Breast epithelium (tissue), 3 donors: Measurements from ENCODE around the gene PPP4R4.

Experiments
- POLR2A ChIP-seq: fragments of 450-650 bp; IDR thresholded peaks from one replicate; pipeline ENCODE4 v1.6.1; 2016; ENCODE audit warnings: antibody characterized with exemption, mild to moderate bottlenecking, moderate library complexity
- POLR2AphosphoS5 ChIP-seq, 3 donors: sonication (generic); formaldehyde crosslinking; IDR thresholded peaks; one replicate each; pipeline ENCODE4 v1.6.1; 2017; ENCODE audit warnings: antibody characterized with exemption in 3 of 3
- TF ChIP-seq, protein P1 (sequence below), 3 donors: fragments of 450-650 bp; IDR thresholded peaks; one replicate each; pipeline ENCODE4 v1.5.1; 2016 to 2017; ENCODE audit warnings: antibody characterized with exemption in 3 of 3, mild to moderate bottlenecking in 3 of 3, moderate library complexity in 3 of 3

DNA sequence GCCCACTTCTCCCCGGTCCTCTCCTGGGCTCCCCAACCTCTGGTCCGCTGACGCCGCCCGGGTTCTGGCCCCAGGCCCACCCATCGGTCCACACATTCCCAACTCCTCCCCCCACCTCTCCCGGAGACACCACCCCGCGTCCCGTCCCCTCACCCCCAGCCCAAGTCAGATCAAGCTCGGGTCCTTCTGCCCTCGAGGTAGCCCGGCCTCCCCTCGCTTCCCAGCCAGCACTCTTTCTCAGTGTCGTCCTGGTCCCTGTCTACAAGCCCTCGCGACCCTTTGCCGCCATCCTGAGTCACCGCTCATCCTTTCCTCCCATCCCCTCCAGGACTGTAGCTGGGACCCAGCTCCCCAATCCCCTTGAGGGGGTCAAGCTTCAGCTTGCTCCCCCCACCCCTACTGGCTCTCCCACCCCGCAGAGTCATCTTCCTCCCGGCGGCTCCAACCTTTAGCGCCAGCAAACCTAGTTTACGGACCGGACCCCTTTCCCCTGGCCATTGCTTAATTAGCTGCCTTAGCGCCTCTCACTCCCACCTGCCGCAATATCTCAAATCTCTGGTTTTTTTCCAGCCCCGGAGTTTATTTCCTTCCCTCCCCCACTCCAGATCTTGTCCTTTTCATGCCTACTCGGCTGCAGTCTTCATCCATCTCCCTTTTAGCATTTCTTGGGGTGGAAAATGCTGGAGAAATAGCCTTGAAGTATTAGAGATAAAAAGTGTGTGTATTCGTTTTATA lies 1.1 kb downstream of the PPP4R4 start:
- TF ChIP-seq, protein P1, sequence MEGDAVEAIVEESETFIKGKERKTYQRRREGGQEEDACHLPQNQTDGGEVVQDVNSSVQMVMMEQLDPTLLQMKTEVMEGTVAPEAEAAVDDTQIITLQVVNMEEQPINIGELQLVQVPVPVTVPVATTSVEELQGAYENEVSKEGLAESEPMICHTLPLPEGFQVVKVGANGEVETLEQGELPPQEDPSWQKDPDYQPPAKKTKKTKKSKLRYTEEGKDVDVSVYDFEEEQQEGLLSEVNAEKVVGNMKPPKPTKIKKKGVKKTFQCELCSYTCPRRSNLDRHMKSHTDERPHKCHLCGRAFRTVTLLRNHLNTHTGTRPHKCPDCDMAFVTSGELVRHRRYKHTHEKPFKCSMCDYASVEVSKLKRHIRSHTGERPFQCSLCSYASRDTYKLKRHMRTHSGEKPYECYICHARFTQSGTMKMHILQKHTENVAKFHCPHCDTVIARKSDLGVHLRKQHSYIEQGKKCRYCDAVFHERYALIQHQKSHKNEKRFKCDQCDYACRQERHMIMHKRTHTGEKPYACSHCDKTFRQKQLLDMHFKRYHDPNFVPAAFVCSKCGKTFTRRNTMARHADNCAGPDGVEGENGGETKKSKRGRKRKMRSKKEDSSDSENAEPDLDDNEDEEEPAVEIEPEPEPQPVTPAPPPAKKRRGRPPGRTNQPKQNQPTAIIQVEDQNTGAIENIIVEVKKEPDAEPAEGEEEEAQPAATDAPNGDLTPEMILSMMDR (IDR thresholded peaks at IDR 0.05) = no peak
- TF ChIP-seq POLR2AphosphoS5 (IDR thresholded peaks at IDR 0.05) = no peak
- TF ChIP-seq POLR2A = no peak
